ENCODE results near the gene NKX6-2.

GRCh38 chr10:132752961-132753360 is 33.0 kb downstream of the NKX6-2 start:
- TF ChIP-seq CTCF (IDR thresholded peaks at IDR 0.05): no peak
- TF ChIP-seq POLR2AphosphoS5 (IDR thresholded peaks at IDR 0.05): no peak
- no peak for TF ChIP-seq POLR2A (IDR thresholded peaks at IDR 0.05)

Measured in suprapubic skin (tissue), 4 donors.